ENCODE data around the gene FYN.
"Not testable (repeated sequence)": the region's sequence is repeated elsewhere in the genome, so short reads cannot be mapped to it uniquely, and the experiment has no call there.

DNA sequence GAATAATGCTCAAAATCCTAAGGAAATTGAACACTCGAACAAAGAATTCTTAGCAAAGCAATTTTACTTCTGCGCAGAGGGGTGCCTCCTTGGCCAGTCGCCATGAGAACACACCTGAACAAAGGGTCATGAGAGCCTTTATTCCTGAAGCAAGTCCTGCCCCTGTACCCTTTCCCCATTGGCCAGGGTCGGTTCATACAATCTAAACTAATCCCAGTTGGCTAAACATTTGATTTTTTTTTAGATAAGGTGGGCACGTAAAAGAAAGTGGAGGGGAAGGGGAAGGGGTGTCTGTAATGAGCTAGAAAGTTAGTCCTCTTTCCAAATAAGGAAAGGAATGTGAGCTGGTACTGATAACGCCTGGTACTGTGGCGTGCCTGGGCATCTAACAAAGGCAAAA, 37.9 kb downstream of the FYN start:
- not testable (repeated sequence) for TF ChIP-seq EP300, POLR2A (IDR thresholded peaks at IDR 0.05)
- TF ChIP-seq, protein P1, sequence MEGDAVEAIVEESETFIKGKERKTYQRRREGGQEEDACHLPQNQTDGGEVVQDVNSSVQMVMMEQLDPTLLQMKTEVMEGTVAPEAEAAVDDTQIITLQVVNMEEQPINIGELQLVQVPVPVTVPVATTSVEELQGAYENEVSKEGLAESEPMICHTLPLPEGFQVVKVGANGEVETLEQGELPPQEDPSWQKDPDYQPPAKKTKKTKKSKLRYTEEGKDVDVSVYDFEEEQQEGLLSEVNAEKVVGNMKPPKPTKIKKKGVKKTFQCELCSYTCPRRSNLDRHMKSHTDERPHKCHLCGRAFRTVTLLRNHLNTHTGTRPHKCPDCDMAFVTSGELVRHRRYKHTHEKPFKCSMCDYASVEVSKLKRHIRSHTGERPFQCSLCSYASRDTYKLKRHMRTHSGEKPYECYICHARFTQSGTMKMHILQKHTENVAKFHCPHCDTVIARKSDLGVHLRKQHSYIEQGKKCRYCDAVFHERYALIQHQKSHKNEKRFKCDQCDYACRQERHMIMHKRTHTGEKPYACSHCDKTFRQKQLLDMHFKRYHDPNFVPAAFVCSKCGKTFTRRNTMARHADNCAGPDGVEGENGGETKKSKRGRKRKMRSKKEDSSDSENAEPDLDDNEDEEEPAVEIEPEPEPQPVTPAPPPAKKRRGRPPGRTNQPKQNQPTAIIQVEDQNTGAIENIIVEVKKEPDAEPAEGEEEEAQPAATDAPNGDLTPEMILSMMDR (IDR thresholded peaks at IDR 0.05), result not testable (repeated sequence)

All from tibial nerve (tissue), 4 donors.